Placental epithelial cell (primary cell): ENCODE data around the gene SLC39A3. TPM values are rescaled to one million over a fixed set of nuclear protein-coding genes. Genes with fewer than 3 reads are reported as not detected.

Experiments
- total RNA-seq: library from RNA; depleted of rRNA; stranded (reverse); fragments of >200 nt; gene quantifications from 2 replicates; pipeline ENCODE4 v1.2.3, GENCODE V29; 2012

Gene SLC39A3
- total RNA-seq, result 23.6 and 29.3 TPM in 2 replicates

GRCh38 chr19:2739602-2740313 lies at the start of gene SLC39A3:
TSS of gene SLC39A3 (minus strand) at chr19:2740017. CDS start at chr19:2737257, 2,760 bp downstream.

GRCh38 chr19:2785244-2785997 lies 45.6 kb upstream of the SLC39A3 start, which contains the start of gene THOP1:
TSS of gene THOP1 (plus strand) at chr19:2785503. CDS start at chr19:2785663, 160 bp downstream.

GRCh38 chr19:2782936-2783780 lies 43.3 kb upstream of the SLC39A3 start, which contains the start of gene SGTA:
TSS of gene SGTA (minus strand) at chr19:2783273. CDS start at chr19:2769068, 14,205 bp downstream.

GRCh38 chr19:2720777-2721569 lies 18.8 kb downstream of the SLC39A3 start, which contains the start of gene DIRAS1:
TSS of gene DIRAS1 (minus strand) at chr19:2721372. CDS start at chr19:2717806, 3,566 bp downstream.

GRCh38 chr19:2702170-2703076 lies 37.4 kb downstream of the SLC39A3 start, which contains the start of gene GNG7:
TSS of gene GNG7 (minus strand) at chr19:2702694. CDS start at chr19:2520688, 182,006 bp downstream.

Other genes starting within 250 kb of the SLC39A3 start
- gene GNG7, start 37.3 kb downstream of the SLC39A3 start, total RNA-seq, result 0.11 and 0.39 TPM in 2 replicates
- under 0.01 and 0.79 TPM in 2 replicates for gene DIRAS1, start 18.6 kb downstream of the SLC39A3 start, total RNA-seq
- 43.2 and 64.3 TPM in 2 replicates for gene SGTA, start 43.3 kb upstream of the SLC39A3 start, total RNA-seq
- 44.4 and 134 TPM in 2 replicates for gene THOP1, start 45.5 kb upstream of the SLC39A3 start, total RNA-seq
- gene ZNF554, start 79.9 kb upstream of the SLC39A3 start, total RNA-seq, result 7.2 and 10.2 TPM in 2 replicates
- gene ZNF555, start 101.5 kb upstream of the SLC39A3 start, total RNA-seq, result 7.5 and 10.1 TPM in 2 replicates
- gene ZNF556, start 127.3 kb upstream of the SLC39A3 start, total RNA-seq, result not detected in 2 replicates
- 3.1 and 5.5 TPM in 2 replicates for gene ZNF57, start 160.9 kb upstream of the SLC39A3 start, total RNA-seq
- gene ZNF77, start 205.0 kb upstream of the SLC39A3 start, total RNA-seq, result 1.6 and 3.5 TPM in 2 replicates
- gene TLE6, start 237.5 kb upstream of the SLC39A3 start, total RNA-seq, result not detected in 2 replicates